CD4-positive, alpha-beta T cell (primary cell): ENCODE measurements around the gene SLCO4A1. TPM values are rescaled to one million over a fixed set of nuclear protein-coding genes. Genes with fewer than 3 reads are reported as not detected.

Experiments
- ATAC-seq: fragments of 200-7000 bp; cut with Tn5 transposase; one replicate; pipeline ENCODE4 v1.10.0; 2022; ENCODE audit warnings: mild to moderate bottlenecking; ENCODE audit not compliant: poor library complexity
- CTCF ChIA-PET: fragments of 350-600 bp; sonication (Branson Sonifier 250); formaldehyde crosslinking; loops from one replicate; lab custom pipeline; 2021; ENCODE audit warnings: antibody characterized with exemption, inconsistent platforms; lab: Charles Lee
- POLR2A ChIA-PET: fragments of 350-600 bp; sonication (Branson Sonifier 250); formaldehyde crosslinking; loops from one replicate; lab custom pipeline; 2021; ENCODE audit warnings: antibody characterized with exemption, inconsistent platforms; lab: Charles Lee
- DNase-seq, 14 experiments: peaks; one replicate each; pipeline ENCODE4 v3.0.0-alpha.2; 2013 to 2020; ENCODE audit warnings: mixed read lengths in 2 of 14
- H3K27ac ChIP-seq, 2 donors: one replicate each; pipeline versions ENCODE4 v1.5.1 to v1.7.0; 2013; ENCODE audit warnings: low read length in 2 of 2, low read depth in 1 of 2, mild to moderate bottlenecking in 1 of 2
- H3K27me3 ChIP-seq, 2 experiments: 1 replicate in 1 of 2; 2 replicates in 1 of 2; pipeline versions ENCODE4 v1.6.1 to v1.7.0; 2013; ENCODE audit warnings: low read length in 2 of 2, control low read depth in 1 of 2, mild to moderate bottlenecking in 1 of 2, moderate library complexity in 1 of 2; ENCODE audit not compliant: insufficient read depth in 2 of 2, control insufficient read depth in 1 of 2
- H3K36me3 ChIP-seq: one replicate; pipeline ENCODE4 v1.6.1; 2013; ENCODE audit warnings: low read length, control low read depth; ENCODE audit not compliant: insufficient read depth
- H3K4me1 ChIP-seq: one replicate; pipeline ENCODE4 v1.6.1; 2013; ENCODE audit warnings: low read length, control low read depth; ENCODE audit not compliant: insufficient read depth
- H3K4me3 ChIP-seq: one replicate; pipeline ENCODE4 v1.5.1; 2013; ENCODE audit warnings: mild to moderate bottlenecking, low read length, moderate library complexity
- H3K9me3 ChIP-seq, 2 experiments: 1 replicate in 1 of 2; 2 replicates in 1 of 2; pipeline versions ENCODE4 v1.6.1 to v1.7.0; 2013; ENCODE audit warnings: low read length in 2 of 2, mild to moderate bottlenecking in 2 of 2, control low read depth in 1 of 2, moderate library complexity in 1 of 2; ENCODE audit not compliant: control insufficient read depth in 1 of 2, insufficient read depth in 1 of 2
- H3K27ac Mint-ChIP-seq: one replicate; pipeline ENCODE4 v1.8.0; 2020; ENCODE audit warnings: mixed read lengths
- H3K27me3 Mint-ChIP-seq: one replicate; pipeline ENCODE4 v1.8.0; 2021; ENCODE audit warnings: mixed read lengths
- H3K36me3 Mint-ChIP-seq: one replicate; pipeline ENCODE4 v1.8.0; 2021; ENCODE audit warnings: low read depth, mixed read lengths
- H3K4me1 Mint-ChIP-seq: one replicate; pipeline ENCODE4 v1.8.0; 2021; ENCODE audit warnings: low read depth, mixed read lengths
- H3K4me3 Mint-ChIP-seq: one replicate; pipeline ENCODE4 v1.8.0; 2020; ENCODE audit warnings: mild to moderate bottlenecking, mixed read lengths
- H3K9me3 Mint-ChIP-seq: one replicate; pipeline ENCODE4 v1.8.0; 2020; ENCODE audit warnings: mixed read lengths
- CTCF ChIP-seq: fragments of 200-600 bp; IDR thresholded peaks from one replicate; pipeline ENCODE4 v1.8.0; 2022; ENCODE audit warnings: antibody characterized with exemption, mild to moderate bottlenecking
- intact Hi-C, 2 experiments: fragments of 100-400 bp; cut with DNase I in 1 of 2; cut with micrococcal nuclease in 1 of 2; formaldehyde crosslinking; loops; one replicate each; pipeline versions ENCODE4 v1.15.1 to v1.9.0; 2023 to 2025; cut with DNase I, micrococcal nuclease
- total RNA-seq, 174 experiments: library from RNA in 2 of 174; stranded (reverse) in 2 of 174; gene quantifications; one replicate each; pipeline ENCODE4 v1.2.3 and lab custom pipeline; 2021 to 2026

Gene SLCO4A1
- total RNA-seq, 2 experiments from 2014 or later, result 2.3 to 2.5 TPM

GRCh38 chr20:62652041-62652893 lies 10.0 kb downstream of the SLCO4A1 start:
- intact Hi-C loops, result no loop called here
- Histone ChIP-seq H3K27ac (peak overlapping the region; percentile 70 to 89), H3K27me3 (no peaks in the 10 kb centered on the region), H3K36me3 (peaks cover 2% of the 10 kb centered on the region), H3K9me3 (no peaks in the 10 kb centered on the region), H3K4me1 (peaks cover 38% of the 10 kb centered on the region), H3K4me3 (peak overlapping the region; percentile 56)
- no peak for TF ChIP-seq CTCF
- peaks cover 4% of the 10 kb centered on the region for H3K36me3 Mint-ChIP-seq
- peak; percentile 64 for ATAC-seq
- DNase-seq, result peak; percentile 48 to 90 (median 64)
- H3K9me3 Mint-ChIP-seq, result no peaks in the 10 kb centered on the region
- ChIA-PET CTCF (interaction anchor here (1.3 to 2.8 kb wide), 5 partner anchors 9 to 142 kb away, joined by 4 to 14 read pairs (median 8); partner anchors contain the start of gene SLCO4A1), POLR2A (interaction anchor here (0.8 to 4.7 kb wide), 13 partner anchors 10 to 1006 kb away, joined by 3 to 85 read pairs (median 5); partner anchors contain the start of genes MRGBP, RTEL1, SLCO4A1 and TCFL5)
- peak overlapping the region; percentile 93 for H3K4me3 Mint-ChIP-seq
- no peaks in the 10 kb centered on the region for H3K27me3 Mint-ChIP-seq
- peak overlapping the region; percentile 91 for H3K27ac Mint-ChIP-seq
- peaks cover 30% of the 10 kb centered on the region for H3K4me1 Mint-ChIP-seq

DNA sequence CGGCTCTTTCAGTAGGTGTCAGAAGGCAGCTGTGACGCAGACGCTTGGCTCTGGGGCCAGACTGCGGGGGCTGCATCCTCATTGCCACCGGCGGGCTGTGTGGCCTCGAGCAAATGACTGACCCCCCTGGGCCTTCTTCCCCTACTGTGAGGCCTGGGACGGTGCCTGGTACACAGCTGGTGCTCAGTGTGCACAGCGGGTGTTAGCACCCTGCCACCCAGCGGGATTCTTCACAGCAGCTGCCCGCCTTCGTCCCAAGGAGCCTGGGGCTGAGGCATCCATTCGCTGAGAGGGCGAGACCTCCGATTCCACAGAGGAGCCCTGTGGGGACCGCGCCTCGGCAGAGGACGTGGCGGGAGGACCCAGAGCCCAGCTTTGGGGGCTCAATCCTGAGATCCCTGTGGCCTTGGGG lies 10.6 kb downstream of the SLCO4A1 start:
- Mint-ChIP-seq H3K9me3 (no peaks in the 10 kb centered on the region), H3K27ac (peak overlapping the region; percentile 91), H3K4me1 (peaks cover 30% of the 10 kb centered on the region), H3K27me3 (no peaks in the 10 kb centered on the region), H3K36me3 (peaks cover 4% of the 10 kb centered on the region), H3K4me3 (no peak overlapping the region)
- H3K27ac ChIP-seq, result peak overlapping the region; percentile 70 to 89
- peaks cover 2% of the 10 kb centered on the region for H3K36me3 ChIP-seq
- peaks cover 38% of the 10 kb centered on the region for H3K4me1 ChIP-seq
- no peak overlapping the region for H3K4me3 ChIP-seq
- H3K9me3 ChIP-seq, result no peaks in the 10 kb centered on the region
- POLR2A ChIA-PET, result interaction anchor here (2.1 to 4.7 kb wide), 5 partner anchors 11 to 209 kb away, joined by 9 to 85 read pairs (median 19); partner anchors contain the start of genes MRGBP, SLCO4A1 and TCFL5
- intact Hi-C loops, result no loop called here
- no peak for DNase-seq
- CTCF ChIA-PET, result interaction anchor here (2.3 to 2.8 kb wide), 2 partner anchors 10 to 36 kb away, joined by 9 to 14 read pairs; partner anchors contain the start of gene SLCO4A1
- ATAC-seq, result no peak
- H3K27me3 ChIP-seq, result no peaks in the 10 kb centered on the region
- TF ChIP-seq CTCF, result no peak

GRCh38 chr20:62653373-62653772 lies 11.1 kb downstream of the SLCO4A1 start:
- Histone ChIP-seq H3K9me3 (no peaks in the 10 kb centered on the region), H3K4me1 (peaks cover 38% of the 10 kb centered on the region), H3K4me3 (no peak overlapping the region), H3K27me3 (no peaks in the 10 kb centered on the region), H3K36me3 (peaks cover 2% of the 10 kb centered on the region), H3K27ac (no peak overlapping the region)
- TF ChIP-seq CTCF, result no peak
- Mint-ChIP-seq H3K4me1 (peaks cover 30% of the 10 kb centered on the region), H3K27ac (no peak overlapping the region), H3K9me3 (no peaks in the 10 kb centered on the region), H3K36me3 (peaks cover 4% of the 10 kb centered on the region), H3K27me3 (no peaks in the 10 kb centered on the region), H3K4me3 (no peak overlapping the region)
- ATAC-seq (no peak), DNase-seq (no peak)
- intact Hi-C loops, result no loop called here
- CTCF ChIA-PET, result interaction anchor here (2.8 kb wide), 1 partner anchor 36 kb away, joined by 14 read pairs; no protein-coding TSS in a partner anchor
- POLR2A ChIA-PET, result interaction anchor here (4.0 to 4.7 kb wide), 2 partner anchors 11 to 142 kb away, joined by 34 to 85 read pairs; partner anchors contain the start of genes MRGBP and SLCO4A1
